ENCODE measurements around the gene GGNBP2.
A peak's percentile ranks its signal among the peaks of the same experiment; 100 is the strongest.

GGNBP2 gene

GRCh38 chr17:36608280-36608679 is 63.6 kb downstream of the GGNBP2 start:
- POLR2A ChIA-PET: no interaction called here
- CTCF ChIA-PET: interaction anchor here (1.0 to 2.1 kb wide), 6 partner anchors 22 to 789 kb away, joined by 3 to 11 read pairs (median 5); no protein-coding TSS in a partner anchor
- TF ChIP-seq CTCF (IDR thresholded peaks at IDR 0.05; ENCODE audit: insufficient read depth, low read length, missing control alignments): no peak
- H3K4me3 ChIP-seq (ENCODE audit: low read depth, low read length): no peak overlapping the region
- no peak for DNase-seq (ENCODE audit: low read depth, low spot score)

- POLR2A ChIA-PET: no interaction called here
These were observed 64.2 kb downstream of the GGNBP2 start for GRCh38 chr17:36608794-36609497.

GRCh38 chr17:36609498-36609862 is 64.8 kb downstream of the GGNBP2 start:
- POLR2A ChIA-PET: no interaction called here
- no peak for DNase-seq (ENCODE audit: low read depth, low spot score)
- H3K4me3 ChIP-seq (ENCODE audit: low read depth, low read length): no peak overlapping the region
- TF ChIP-seq CTCF (IDR thresholded peaks at IDR 0.05; ENCODE audit: insufficient read depth, low read length, missing control alignments): no peak
- CTCF ChIA-PET: interaction anchor here (0.6 to 2.1 kb wide), 3 partner anchors 7 to 439 kb away, joined by 3 to 11 read pairs (median 4); no protein-coding TSS in a partner anchor

More at GRCh38 chr17:36608794-36609497, 64.2 kb downstream of the GGNBP2 start:
- CTCF ChIA-PET: interaction anchor here (0.6 to 2.1 kb wide), 6 partner anchors 8 to 789 kb away, joined by 3 to 11 read pairs (median 6); no protein-coding TSS in a partner anchor
- no peak overlapping the region for H3K4me3 ChIP-seq (ENCODE audit: low read depth, low read length)
- peak; percentile 76 for TF ChIP-seq CTCF (IDR thresholded peaks at IDR 0.05; ENCODE audit: insufficient read depth, low read length, missing control alignments)
- no peak for DNase-seq (ENCODE audit: low read depth, low spot score)

GRCh38 chr17:36610474-36610873 is 65.8 kb downstream of the GGNBP2 start:
- no peak for TF ChIP-seq CTCF (IDR thresholded peaks at IDR 0.05; ENCODE audit: insufficient read depth, low read length, missing control alignments)
- CTCF ChIA-PET: interaction anchor here (1.5 to 9.4 kb wide), 5 partner anchors 9 to 631 kb away, joined by 3 to 93 read pairs (median 9); partner anchors contain the start of gene MRM1
- no peak for DNase-seq (ENCODE audit: low read depth, low spot score)
- no peak overlapping the region for H3K4me3 ChIP-seq (ENCODE audit: low read depth, low read length)
- POLR2A ChIA-PET: no interaction called here

GRCh38 chr17:36611345-36612072 is 66.8 kb downstream of the GGNBP2 start:
- CTCF ChIA-PET: interaction anchor here (1.0 to 9.4 kb wide), 7 partner anchors 10 to 630 kb away, joined by 3 to 93 read pairs (median 7); partner anchors contain the start of gene MRM1
- TF ChIP-seq CTCF (IDR thresholded peaks at IDR 0.05; ENCODE audit: insufficient read depth, low read length, missing control alignments): no peak
- no peak for DNase-seq (ENCODE audit: low read depth, low spot score)
- POLR2A ChIA-PET: no interaction called here
- H3K4me3 ChIP-seq (ENCODE audit: low read depth, low read length): no peak overlapping the region

- no peak overlapping the region for H3K4me3 ChIP-seq (ENCODE audit: low read depth, low read length)
- ChIA-PET CTCF (interaction anchor here (0.7 to 9.4 kb wide), 5 partner anchors 10 to 752 kb away, joined by 3 to 93 read pairs (median 5); partner anchors contain the start of gene MRM1), POLR2A (no interaction called here)
- no peak for DNase-seq (ENCODE audit: low read depth, low spot score)
- TF ChIP-seq CTCF (IDR thresholded peaks at IDR 0.05; ENCODE audit: insufficient read depth, low read length, missing control alignments): no peak
These were observed 67.6 kb downstream of the GGNBP2 start for GRCh38 chr17:36612323-36612722.

All from AG04449 (cell line).